Stomach (tissue), 9 donors: Measurements from ENCODE around the gene BCAS3. TPM values are rescaled to one million over a fixed set of nuclear protein-coding genes. Genes with fewer than 3 reads are reported as not detected.

Source experiments
- DNase-seq, 2 donors: peaks; one replicate each; pipeline versions ENCODE4 v3.0.0 to v3.0.0-alpha.2; 2013 to 2019
- H3K27ac ChIP-seq, 5 donors: fragments of 200-600 bp in 4 of 5; sonication (generic) in 4 of 5; one replicate each; pipeline ENCODE4 v1.5.1; 2013 to 2019; ENCODE audit warnings: mild to moderate bottlenecking in 1 of 5, moderate library complexity in 1 of 5
- H3K27me3 ChIP-seq, 3 donors: fragments of 200-600 bp; sonication (generic); one replicate each; pipeline ENCODE4 v1.5.1; 2017 to 2019; ENCODE audit warnings: mixed run types in 1 of 3
- H3K36me3 ChIP-seq, 4 donors: fragments of 200-600 bp; sonication (generic); 1 replicate in 3 of 4; 2 replicates in 1 of 4; pipeline ENCODE4 v1.5.1; 2016 to 2019
- H3K4me1 ChIP-seq, 4 donors: fragments of 200-600 bp; sonication (generic); one replicate each; pipeline ENCODE4 v1.5.1; 2016 to 2019
- H3K4me3 ChIP-seq, 4 donors: fragments of 200-600 bp; sonication (generic) in 3 of 4; one replicate each; pipeline ENCODE4 v1.5.1; 2016 to 2019; ENCODE audit warnings: mild to moderate bottlenecking in 1 of 4
- H3K9me3 ChIP-seq, 4 donors: fragments of 200-600 bp; sonication (generic); one replicate each; pipeline ENCODE4 v1.5.1; 2016 to 2019
- CTCF ChIP-seq, 7 experiments: fragments of 450-650 bp in 4 of 7; fragments of 200-600 bp in 3 of 7; sonication (generic) in 3 of 7; IDR thresholded peaks; one replicate each; pipeline ENCODE4 v1.5.1; 2016 to 2019; ENCODE audit warnings: antibody characterized with exemption in 7 of 7, control low read depth in 2 of 7, mild to moderate bottlenecking in 1 of 7
- EP300 ChIP-seq: sonication (generic); formaldehyde crosslinking; IDR thresholded peaks from one replicate; pipeline ENCODE4 v1.6.1; 2017; ENCODE audit warnings: antibody characterized with exemption
- POLR2A ChIP-seq, 4 donors: fragments of 450-650 bp; IDR thresholded peaks; one replicate each; pipeline ENCODE4 v1.6.1; 2016; ENCODE audit warnings: antibody characterized with exemption in 4 of 4, control low read depth in 2 of 4, mild to moderate bottlenecking in 1 of 4, moderate library complexity in 1 of 4
- POLR2AphosphoS5 ChIP-seq, 3 donors: sonication (generic); formaldehyde crosslinking; IDR thresholded peaks; one replicate each; pipeline ENCODE4 v1.6.1; 2016; ENCODE audit warnings: antibody characterized with exemption in 3 of 3
- whole genome bisulfite sequencing, 5 donors: extraction: QIAGEN DNeasy Blood & Tissue Kit in 3 of 5; methylation state at CpG; one replicate each; pipeline versions ENCODE4 v1.1.5 to v1.1.7; 2013 to 2018; 5-methylcytosine and 5-hydroxymethylcytosine counted together
- intact Hi-C: fragments of 100-400 bp; cut with DNase I; formaldehyde crosslinking; loops from one replicate; pipeline ENCODE4 v1.15.1; 2023; ENCODE audit warnings: low total_unique reads
- polyA plus RNA-seq, 3 donors: library from polyadenylated mRNA; stranded (reverse); fragments of 200-250 nt; gene quantifications; one replicate each; pipeline ENCODE4 v1.2.3, GENCODE V29; 2013
- total RNA-seq, 5 donors: library from RNA; depleted of rRNA; stranded (reverse); fragments of >200 nt; gene quantifications; one replicate each; pipeline versions ENCODE4 v1.1.0 to v1.2.3, GENCODE V29; 2014 to 2016
- donor health status: healthy with polysubstance abuse.
- donor health status: Bipolar disorder and iron deficiency.
- donor health status: healthy.

Gene BCAS3
- total and polyA plus RNA-seq, 8 donors, result 4.9 to 150 (median 25.3) TPM

- no peaks in the 10 kb centered on the region for H3K27me3 ChIP-seq
- no peak for TF ChIP-seq POLR2AphosphoS5 (IDR thresholded peaks at IDR 0.05)
- TF ChIP-seq EP300, result no peak
- no peak for TF ChIP-seq CTCF (IDR thresholded peaks at IDR 0.05)
- TF ChIP-seq POLR2A (IDR thresholded peaks at IDR 0.05), result no peak
- DNase-seq, result no peak
- no peaks in the 10 kb centered on the region for H3K9me3 ChIP-seq
- H3K4me1 ChIP-seq, result peaks cover 0 to 6% (median 0%) of the 10 kb centered on the region in 4 donors
- no peak overlapping the region for H3K4me3 ChIP-seq
- H3K36me3 ChIP-seq, result no peaks in the 10 kb centered on the region
- 92 to 97% (median 94%) methylated on average over 3 of the region's 3 CpGs for WGBS, 5 donors
- no peak overlapping the region for H3K27ac ChIP-seq
- intact Hi-C loops, result no loop called here
Observed at GRCh38 chr17:61058066-61058465, 380.4 kb downstream of the BCAS3 start.

GRCh38 chr17:61063528-61063927 lies 385.9 kb downstream of the BCAS3 start:
- Histone ChIP-seq H3K9me3 (no peaks in the 10 kb centered on the region), H3K27me3 (no peaks in the 10 kb centered on the region), H3K4me1 (peaks cover 0 to 22% (median 15%) of the 10 kb centered on the region in 4 donors), H3K27ac (no peak overlapping the region), H3K36me3 (no peaks in the 10 kb centered on the region), H3K4me3 (no peak overlapping the region)
- 94 to 99% (median 96%) methylated on average over 2 of the region's 2 CpGs for WGBS, 5 donors
- TF ChIP-seq CTCF (IDR thresholded peaks at IDR 0.05) (no peak), EP300 (no peak), POLR2A (IDR thresholded peaks at IDR 0.05) (no peak), POLR2AphosphoS5 (IDR thresholded peaks at IDR 0.05) (no peak)
- intact Hi-C loops, result no loop called here
- no peak for DNase-seq

- Histone ChIP-seq H3K27me3 (no peaks in the 10 kb centered on the region), H3K27ac (no peak overlapping the region), H3K4me1 (peaks cover 0 to 22% (median 15%) of the 10 kb centered on the region in 4 donors), H3K36me3 (no peaks in the 10 kb centered on the region), H3K9me3 (no peaks in the 10 kb centered on the region), H3K4me3 (no peak overlapping the region)
- WGBS, 5 donors, result 91 to 100% (median 93%) methylated on average over 1 of the region's 1 CpG
- no peak for DNase-seq
- no peak for TF ChIP-seq POLR2AphosphoS5 (IDR thresholded peaks at IDR 0.05)
- no peak for TF ChIP-seq POLR2A (IDR thresholded peaks at IDR 0.05)
- TF ChIP-seq CTCF (IDR thresholded peaks at IDR 0.05), result no peak
- TF ChIP-seq EP300, result no peak
- intact Hi-C loops, result no loop called here
Observed at GRCh38 chr17:61064087-61064951, 386.7 kb downstream of the BCAS3 start.

- 13 to 19% (median 15%) methylated on average over 2 of the region's 2 CpGs for WGBS, 5 donors
- Histone ChIP-seq H3K4me3 (no peak overlapping the region), H3K36me3 (no peaks in the 10 kb centered on the region), H3K27ac (no peak overlapping the region), H3K27me3 (no peaks in the 10 kb centered on the region), H3K4me1 (peaks cover 0 to 22% (median 15%) of the 10 kb centered on the region in 4 donors), H3K9me3 (no peaks in the 10 kb centered on the region)
- peak in 1 of 2 donors; percentile 69 for DNase-seq
- no peak for TF ChIP-seq POLR2AphosphoS5 (IDR thresholded peaks at IDR 0.05)
- intact Hi-C loops, result no loop called here
Observed at GRCh38 chr17:61065263-61065773, 387.7 kb downstream of the BCAS3 start.

- Histone ChIP-seq H3K4me3 (no peak overlapping the region), H3K9me3 (no peaks in the 10 kb centered on the region), H3K27ac (no peak overlapping the region), H3K36me3 (no peaks in the 10 kb centered on the region), H3K4me1 (peaks cover 0 to 22% (median 15%) of the 10 kb centered on the region in 4 donors), H3K27me3 (no peaks in the 10 kb centered on the region)
- 60 to 83% (median 74%) methylated on average over 2 of the region's 2 CpGs for WGBS, 5 donors
- intact Hi-C loops, result no loop called here
- TF ChIP-seq CTCF (IDR thresholded peaks at IDR 0.05), result no peak
- no peak for TF ChIP-seq EP300
- TF ChIP-seq POLR2A (IDR thresholded peaks at IDR 0.05), result no peak
- no peak for TF ChIP-seq POLR2AphosphoS5 (IDR thresholded peaks at IDR 0.05)
- DNase-seq, result no peak
Observed at GRCh38 chr17:61066062-61066461, 388.4 kb downstream of the BCAS3 start.
